Bone marrow (tissue), 2 donors: ENCODE data around the gene ASPM.

Source experiments
- DNase-seq, 2 donors: peaks; one replicate each; lab custom pipeline; 2025; lab: John Stamatoyannopoulos, UW

Gene ASPM, protein sequence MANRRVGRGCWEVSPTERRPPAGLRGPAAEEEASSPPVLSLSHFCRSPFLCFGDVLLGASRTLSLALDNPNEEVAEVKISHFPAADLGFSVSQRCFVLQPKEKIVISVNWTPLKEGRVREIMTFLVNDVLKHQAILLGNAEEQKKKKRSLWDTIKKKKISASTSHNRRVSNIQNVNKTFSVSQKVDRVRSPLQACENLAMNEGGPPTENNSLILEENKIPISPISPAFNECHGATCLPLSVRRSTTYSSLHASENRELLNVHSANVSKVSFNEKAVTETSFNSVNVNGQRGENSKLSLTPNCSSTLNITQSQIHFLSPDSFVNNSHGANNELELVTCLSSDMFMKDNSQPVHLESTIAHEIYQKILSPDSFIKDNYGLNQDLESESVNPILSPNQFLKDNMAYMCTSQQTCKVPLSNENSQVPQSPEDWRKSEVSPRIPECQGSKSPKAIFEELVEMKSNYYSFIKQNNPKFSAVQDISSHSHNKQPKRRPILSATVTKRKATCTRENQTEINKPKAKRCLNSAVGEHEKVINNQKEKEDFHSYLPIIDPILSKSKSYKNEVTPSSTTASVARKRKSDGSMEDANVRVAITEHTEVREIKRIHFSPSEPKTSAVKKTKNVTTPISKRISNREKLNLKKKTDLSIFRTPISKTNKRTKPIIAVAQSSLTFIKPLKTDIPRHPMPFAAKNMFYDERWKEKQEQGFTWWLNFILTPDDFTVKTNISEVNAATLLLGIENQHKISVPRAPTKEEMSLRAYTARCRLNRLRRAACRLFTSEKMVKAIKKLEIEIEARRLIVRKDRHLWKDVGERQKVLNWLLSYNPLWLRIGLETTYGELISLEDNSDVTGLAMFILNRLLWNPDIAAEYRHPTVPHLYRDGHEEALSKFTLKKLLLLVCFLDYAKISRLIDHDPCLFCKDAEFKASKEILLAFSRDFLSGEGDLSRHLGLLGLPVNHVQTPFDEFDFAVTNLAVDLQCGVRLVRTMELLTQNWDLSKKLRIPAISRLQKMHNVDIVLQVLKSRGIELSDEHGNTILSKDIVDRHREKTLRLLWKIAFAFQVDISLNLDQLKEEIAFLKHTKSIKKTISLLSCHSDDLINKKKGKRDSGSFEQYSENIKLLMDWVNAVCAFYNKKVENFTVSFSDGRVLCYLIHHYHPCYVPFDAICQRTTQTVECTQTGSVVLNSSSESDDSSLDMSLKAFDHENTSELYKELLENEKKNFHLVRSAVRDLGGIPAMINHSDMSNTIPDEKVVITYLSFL (N-terminal part only)

DNA sequence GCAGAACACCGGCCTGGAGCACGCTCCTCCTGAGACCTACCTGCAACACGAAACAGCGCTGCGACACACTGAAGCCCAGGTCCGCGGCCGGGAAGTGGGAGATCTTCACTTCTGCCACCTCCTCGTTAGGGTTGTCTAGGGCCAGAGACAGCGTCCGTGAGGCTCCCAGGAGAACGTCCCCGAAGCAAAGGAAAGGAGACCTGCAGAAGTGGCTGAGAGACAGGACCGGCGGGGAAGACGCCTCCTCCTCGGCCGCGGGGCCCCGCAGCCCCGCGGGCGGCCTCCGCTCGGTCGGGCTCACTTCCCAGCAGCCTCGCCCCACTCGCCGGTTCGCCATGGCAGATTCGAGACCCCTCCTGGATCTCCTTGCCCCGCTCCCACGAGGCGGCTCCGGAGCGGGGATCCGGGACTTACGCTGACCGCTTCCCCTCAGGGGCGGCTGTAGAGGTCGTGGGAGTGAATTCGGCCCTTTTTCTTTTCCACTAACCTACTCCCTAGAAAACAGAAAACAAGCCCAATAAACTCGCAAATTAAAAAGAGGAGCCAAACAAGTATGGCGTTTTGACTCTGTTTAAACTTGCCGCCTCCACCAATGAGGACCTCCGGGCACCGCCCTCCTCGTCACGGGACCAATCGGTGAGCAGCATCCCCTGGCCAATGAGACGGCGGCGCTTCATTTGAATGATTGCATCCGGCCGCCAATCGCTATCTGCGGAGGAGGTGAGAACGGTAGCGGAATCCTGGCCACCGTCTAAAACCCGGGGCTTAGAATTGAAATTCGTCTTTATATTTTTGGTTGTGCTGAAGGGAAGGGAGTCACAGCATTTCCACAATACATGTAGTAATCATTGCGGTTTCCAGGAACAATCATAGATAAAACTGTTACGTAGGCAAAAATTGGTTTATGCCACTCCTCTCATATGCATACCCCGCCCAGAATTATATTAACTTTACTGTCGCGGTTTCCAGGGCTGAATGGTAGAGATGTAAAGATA, at the start of gene ASPM:
Gene ASPM, minus strand, starts transcription at position 569 of the 995 bp plus-strand sequence. Its CDS starts 232 bp downstream, at position 337.
- peak; percentile 68 to 94 for DNase-seq

DNA sequence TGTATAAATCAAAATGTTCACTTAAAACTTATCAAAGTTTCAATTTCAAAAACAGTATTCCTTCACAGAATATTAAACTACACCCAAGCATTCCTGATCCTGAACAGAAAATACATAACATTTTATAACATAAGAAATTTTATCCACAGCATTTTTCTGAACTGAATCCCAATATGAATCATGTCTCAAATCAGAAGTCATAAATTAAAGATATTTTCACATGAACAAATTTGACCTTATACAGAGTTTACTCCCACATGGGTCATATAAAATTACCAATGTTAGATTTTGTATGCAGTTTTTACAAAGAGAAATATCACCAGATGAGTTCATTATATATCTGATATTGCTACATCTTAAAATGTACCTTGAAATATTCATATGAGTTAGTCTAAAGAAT, 48.6 kb upstream of the ASPM start:
- no peak for DNase-seq

DNA sequence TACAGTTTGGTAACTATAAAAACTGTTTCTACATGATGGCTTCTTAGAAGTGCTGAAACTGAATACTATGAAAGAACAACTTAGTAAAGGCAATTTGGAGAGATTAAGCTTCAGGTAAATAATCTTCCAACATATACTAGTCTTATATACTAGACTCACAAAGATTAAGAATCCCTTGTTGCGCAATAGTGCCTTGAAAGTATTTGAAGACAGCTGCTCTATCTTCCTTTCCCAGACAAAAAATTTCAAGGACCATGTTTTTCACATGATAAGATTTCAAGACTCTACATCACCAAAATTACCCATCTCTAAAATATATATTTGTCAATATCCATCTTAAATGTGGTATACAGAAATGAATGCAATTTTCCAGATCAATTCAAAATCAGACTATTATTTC, 37.7 kb upstream of the ASPM start:
- DNase-seq, result no peak

DNA sequence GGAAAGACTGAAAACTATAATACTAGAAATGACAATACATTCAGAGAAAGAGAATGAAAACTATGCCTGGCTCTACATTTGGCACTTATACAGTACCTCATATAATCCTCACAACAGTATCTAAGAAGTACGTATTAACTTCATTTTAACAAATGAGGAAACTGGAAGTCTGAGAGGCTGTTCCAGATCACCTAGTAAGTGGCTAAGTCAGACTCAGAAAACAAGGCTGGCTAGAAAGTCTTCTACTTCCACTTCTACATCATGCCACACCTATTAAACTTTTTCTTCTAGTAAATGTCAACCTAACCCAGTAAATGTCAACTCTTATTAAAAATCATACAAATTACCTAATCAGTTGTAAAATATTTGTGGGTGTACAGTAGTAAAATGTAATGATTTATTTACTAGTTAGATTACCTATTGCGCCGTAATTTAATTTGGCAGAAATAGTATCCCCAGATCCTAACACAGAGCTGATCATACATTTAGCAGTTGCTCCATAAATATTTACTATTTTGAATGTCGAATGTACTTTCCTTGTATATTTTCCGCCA, 36.8 kb upstream of the ASPM start:
- no peak for DNase-seq

DNA sequence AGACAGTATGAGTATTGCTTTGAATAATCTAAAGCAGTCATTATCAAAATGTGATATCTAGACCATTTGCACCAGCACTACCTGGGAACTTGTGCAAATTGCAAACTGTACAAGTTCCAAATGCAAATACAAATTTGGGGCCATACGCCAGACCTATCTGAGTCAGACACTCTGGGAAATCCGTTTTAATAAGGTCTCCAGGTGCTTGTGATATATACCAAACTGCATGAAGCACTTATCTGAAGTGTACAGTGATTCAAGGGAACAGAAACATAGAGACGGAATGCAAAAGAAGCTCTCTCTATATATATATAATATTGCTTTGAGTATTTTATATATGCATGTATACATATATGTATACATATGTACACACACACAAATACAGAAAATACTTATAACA, 36.2 kb upstream of the ASPM start:
- DNase-seq, result no peak

DNA sequence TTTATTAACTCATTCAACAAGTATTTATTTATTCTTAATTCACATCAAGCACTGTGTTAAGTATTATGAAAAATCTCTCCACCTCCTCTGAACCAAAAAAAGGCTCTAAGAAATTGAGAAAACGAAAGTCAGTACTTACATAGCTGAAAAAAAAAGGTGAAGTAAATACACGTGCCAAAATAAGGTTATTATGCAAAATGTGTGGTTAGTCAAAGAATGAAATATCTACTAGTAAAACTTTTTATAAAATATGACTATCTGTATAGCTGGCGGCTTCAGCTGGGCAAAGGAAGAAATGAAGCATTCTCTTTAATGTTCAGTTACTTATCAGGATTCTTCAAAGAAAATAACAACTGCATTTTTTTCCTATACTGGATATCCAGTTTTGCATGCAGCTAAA, 35.5 kb upstream of the ASPM start:
- DNase-seq, result no peak

DNA sequence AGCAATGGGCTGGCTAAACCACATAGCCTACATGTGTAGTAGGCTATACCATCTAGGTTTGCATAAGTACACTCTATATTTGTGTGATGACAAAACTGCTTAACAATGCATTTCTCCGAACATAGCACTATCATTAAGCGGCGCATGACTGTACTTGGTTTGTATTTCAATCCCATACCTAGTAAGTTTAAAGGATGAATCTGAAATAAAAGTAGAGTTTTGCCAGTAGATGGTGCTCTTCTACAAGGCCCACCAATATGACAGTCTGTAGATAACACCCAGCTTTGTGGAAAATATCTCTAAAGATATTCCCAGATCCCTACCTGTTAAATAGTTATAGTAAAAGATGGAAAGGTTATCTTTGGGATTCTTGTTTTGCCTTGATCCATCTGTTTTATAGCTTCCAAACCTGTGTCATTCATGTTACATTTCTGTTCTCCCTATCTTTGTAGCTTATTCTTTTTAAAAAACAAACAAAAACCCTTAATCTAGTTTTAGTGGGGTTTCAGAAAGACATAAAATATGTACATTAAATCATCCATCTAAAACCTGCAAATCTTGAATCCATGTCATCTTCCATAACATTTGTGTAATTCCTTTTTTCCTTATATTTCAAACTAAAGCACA, 33.9 kb upstream of the ASPM start:
- peak in 1 of 2 donors; percentile 42 for DNase-seq

DNA sequence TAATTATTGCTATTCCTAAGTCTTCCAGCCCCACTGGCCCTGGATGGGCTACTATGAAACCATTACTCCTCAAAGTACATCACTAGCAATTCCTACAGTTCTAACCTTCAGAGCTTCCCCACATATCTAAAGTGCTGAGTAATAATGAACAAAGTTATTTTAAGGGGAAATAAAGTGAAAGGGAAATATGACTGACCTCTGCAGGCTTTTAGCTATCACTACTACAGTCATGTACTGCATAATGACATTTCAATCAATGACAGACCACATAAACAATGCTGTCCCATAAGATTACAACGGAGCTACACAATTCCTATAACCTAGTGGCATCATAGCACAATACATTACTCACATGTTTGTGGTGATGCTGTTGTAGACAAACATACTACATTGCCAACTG, 32.5 kb upstream of the ASPM start:
- DNase-seq, result peak in 1 of 2 donors; percentile 58

DNA sequence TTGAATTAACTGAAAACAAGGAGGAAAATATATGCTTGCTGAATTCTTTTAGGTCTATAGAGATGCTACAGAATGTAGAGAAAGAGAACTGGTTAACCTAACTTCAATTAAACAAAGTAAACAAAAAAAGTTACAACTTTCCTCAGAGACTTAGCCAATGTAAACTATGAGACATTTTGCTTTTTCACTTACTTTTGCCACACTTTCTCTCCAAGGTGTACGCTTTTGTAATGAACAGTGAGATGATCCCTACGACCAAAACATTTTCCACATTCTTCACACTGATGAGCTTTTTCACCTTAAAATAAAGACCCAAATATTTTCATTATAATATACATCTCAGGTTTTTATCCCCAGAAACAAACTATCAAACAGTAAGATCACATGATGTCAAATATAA, 28.3 kb upstream of the ASPM start:
- DNase-seq, result no peak

DNA sequence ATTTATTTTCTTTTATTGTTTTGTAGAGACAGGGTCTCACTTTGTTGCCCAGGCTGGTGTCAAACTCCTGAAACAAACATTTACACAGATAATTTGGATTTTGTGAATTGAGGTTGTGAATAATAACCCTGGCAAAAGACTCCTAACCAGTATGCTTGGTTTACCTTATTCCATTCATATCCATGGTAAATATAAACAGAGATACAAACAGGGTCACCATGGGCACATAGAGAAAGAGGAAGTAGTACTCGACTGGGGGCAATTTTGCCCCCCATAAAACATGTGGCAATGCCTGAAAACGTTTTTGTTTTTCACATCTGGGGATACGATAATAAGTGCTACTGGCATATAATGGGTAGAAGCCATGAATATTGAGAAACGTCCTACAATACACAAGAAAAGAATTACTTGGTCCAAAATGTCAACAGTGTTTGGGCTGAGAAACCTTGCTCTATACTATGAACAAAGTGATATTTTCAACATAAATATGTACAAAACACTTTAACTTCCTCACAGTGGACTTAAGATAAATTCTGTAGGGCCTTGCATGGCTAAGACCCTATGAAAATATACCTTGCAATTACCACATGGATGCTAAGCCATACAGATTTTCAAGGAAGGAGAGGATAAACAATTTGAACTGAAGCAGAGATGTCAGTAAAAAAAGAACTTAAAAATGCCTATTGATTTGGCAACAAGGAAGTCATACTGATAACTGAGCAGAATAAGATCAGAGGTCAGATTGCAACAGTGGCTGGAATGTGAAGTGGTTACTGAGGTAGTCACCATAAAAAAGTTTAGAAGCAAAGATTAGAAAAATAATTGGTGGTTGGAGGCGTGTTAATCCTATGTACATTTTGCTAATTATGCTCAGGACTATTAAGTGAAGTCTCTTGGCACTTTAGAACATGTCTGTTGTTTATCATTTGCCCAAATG, 27.4 kb upstream of the ASPM start:
- no peak for DNase-seq

DNA sequence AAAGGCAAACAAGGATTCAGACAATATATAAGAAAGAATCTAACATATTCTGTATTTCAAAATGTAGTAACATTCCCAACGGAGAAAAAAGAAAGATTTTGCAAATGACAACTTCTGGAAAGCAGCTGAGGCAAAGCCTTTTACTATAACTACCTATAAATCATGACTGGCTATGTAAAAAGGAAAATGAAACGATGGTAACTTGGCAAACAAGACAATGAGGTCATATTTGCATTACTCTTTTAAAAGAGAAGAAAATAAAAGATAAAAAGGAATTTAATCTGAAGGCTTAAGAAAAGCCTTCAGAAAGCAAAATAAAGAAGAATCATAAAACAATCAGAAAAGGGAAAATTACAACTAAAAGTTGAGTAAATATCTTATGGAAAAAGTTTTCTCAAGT, 25.1 kb upstream of the ASPM start:
- DNase-seq, result no peak

DNA sequence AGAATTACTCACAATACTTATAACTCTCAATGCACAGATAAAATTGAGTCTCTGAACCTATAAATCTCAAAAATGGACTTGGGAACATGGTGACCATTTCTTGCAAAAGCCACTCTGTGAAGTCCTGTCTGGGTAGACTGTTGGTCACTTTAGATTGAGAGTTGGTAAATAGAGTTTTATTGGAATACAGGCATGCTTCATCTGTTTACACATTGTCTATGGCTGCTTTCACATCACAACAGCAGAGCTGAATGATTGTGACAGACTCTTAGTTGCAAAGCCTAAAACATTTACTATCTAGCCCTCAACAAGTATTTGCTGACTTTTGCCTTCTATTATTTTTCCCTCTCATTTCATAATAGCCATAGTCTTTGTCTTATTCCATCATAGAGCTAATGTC, 24.1 kb upstream of the ASPM start:
- DNase-seq, result no peak

DNA sequence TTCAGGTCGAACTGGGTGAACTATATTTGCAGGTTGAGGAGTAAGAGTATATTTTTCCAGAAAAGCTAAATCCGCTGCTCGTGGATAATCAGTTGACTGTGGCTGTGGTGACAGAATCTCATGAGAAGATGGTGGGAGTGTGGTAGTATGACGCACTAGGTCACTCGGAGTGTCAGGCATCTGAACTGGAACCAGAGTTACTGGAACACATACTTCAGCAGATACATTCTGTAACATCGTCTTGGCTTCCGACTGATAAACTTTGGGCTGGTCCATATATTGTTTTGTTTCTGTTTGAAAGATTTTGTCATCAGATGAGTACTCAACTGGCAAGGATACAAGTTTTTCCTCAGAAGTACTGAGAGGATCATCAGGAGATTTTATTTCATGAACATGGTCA, 13.0 kb upstream of the ASPM start:
- no peak for DNase-seq

DNA sequence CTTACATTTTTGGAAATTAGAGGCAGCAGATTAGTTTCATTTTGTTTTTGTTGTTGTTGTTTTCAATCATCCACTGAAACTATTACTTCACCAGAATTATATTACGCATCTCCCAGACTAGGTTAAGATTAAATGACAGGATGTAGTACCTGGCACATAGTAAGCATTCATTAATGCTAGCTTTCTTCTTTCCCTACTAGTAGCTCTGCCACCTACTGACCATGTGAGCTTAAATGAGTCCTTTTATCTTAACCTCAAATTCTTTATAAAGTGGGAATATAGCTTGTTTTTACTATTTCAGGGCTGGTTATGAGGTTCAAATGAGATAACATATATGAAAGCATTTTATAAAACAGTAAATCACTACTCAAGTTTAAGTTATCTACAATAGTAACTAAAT, 10.2 kb upstream of the ASPM start:
- DNase-seq, result no peak

DNA sequence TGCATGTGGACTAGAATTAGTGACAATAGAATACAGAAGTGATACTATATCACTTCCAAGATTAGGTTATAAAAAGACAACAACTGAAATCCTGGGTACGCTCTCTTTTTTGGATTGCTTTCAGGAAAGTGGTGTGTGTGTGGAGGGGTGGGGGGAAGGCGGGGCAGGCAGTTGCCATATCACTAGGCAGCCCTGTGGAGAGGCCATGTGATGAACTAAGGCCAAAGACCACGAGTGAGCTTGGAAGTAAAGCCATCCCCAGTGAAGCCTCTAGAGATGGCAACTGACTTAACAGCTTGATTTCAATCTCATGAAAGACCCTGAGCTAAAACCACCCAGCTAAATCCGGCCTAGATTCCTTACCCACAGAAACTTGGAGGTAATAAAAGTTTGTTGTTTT, 6.2 kb upstream of the ASPM start:
- no peak for DNase-seq

DNA sequence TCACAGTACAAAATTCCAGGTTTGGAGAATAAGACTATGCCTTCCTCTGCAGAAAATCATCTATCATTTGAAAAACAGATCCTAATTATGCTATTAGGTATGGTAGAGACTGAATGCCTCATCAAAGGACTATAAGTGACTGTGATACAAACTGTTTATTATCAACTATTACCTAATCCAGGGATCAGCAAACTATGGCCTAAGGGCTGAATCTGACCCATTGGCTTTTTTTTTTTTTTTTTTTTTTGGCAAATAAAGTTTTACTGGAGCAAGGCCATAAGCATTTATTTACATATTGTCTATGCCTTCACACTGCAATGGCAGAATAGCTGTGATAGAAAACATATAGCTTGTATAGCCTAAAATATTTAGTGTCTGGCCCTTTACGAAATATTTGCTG, 4.7 kb upstream of the ASPM start:
- no peak for DNase-seq

DNA sequence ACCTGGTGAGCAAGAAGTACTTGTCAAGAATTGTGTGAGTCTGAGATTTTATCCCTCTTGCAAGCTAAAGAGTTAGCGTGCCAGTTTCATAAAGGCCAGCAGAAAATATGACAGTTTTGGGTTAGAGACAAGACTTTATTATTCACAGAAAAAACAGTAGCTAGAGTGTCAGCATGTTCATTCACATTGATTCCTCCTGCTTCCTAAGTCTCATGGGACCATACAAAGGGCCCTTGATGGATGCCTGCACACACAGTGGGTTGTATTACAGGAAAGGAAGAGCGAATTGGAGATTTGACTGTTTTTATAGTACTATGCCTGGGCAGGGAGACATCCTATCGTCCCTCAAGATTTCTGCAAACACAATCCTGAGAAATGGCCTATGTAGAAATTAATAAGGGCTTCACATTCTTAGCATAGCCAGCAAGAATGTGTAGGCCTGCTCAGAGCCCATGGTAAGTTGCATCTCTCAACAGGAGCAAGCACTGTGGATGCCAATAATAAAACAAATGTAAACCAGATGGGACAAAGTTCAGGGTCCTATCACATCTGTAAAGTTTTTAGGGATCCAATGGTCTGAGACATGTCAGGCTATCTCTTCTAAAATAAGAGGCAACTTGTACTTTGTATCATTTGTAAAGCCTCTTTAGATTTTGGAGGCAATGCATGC, 4.0 kb upstream of the ASPM start:
- DNase-seq, result no peak

DNA sequence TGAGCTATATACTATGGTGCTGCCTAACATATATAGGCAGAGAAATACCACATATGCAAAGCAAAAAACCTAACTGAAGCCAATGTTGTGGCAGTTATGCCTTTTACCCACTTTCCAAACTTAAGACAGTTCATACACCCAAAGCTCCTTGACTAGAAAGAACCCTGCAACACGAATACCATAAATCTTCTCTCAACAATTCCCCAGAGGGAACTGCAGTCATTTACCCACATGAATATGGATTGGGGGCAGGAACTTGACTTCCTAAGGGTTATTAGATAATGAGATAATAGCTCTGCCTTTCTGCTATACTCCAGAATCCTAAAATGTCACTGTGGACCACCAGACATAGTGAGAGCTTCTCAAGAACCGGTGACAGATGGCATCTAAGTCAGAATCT, 2.9 kb upstream of the ASPM start:
- no peak for DNase-seq
